Measurements from ENCODE around the gene MED12L.
A peak's percentile ranks its signal among the peaks of the same experiment; 100 is the strongest.

The MED12L gene

DNA sequence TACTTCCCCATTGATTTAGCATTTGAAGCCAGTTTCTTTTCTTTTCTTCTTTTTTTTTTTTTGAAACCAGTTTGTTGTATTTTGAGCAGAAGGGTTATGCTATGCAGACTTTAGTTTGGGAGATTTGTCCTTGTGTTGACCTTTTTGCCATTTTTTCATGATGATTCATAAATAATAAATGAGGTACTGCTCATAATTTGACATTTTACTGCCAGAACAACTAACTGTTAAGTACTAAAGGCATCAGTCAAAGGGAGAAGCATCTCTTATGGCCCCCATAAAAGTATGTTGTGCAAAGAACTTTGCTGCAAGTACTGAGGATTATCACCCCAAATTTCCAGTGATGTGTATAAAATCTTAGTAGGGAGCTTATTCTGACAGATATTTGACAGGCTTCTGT lies 232.8 kb downstream of the MED12L start:
- Mint-ChIP-seq H3K4me1 (ENCODE audit: low read depth) (peaks cover 35% of the 10 kb centered on the region), H3K4me3 (no peak overlapping the region), H3K36me3 (ENCODE audit: low read depth) (no peaks in the 10 kb centered on the region), H3K27me3 (no peaks in the 10 kb centered on the region), H3K9me3 (no peaks in the 10 kb centered on the region), H3K27ac (peak overlapping the region; percentile 56)

DNA sequence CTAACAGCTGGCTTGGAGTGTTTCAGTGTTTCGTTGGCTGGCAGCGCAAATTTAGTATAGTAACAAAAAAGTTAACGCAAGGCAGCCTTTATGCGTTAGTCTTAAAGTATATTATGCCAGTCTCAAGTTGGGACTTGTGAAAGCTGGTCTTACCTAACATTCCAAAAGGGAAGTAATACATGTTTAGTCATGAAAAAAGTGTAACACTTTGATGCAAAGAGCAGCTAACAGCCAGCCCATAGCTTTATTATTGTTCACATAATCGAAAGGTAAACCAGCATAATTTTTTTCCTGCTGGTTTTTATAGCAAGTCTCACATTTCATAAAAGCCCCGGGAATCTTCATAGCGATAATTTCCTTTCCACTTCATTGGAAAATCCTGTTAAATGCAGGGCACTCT lies 233.5 kb downstream of the MED12L start:
- Mint-ChIP-seq H3K9me3 (no peaks in the 10 kb centered on the region), H3K4me1 (ENCODE audit: low read depth) (peaks cover 40% of the 10 kb centered on the region), H3K27ac (no peak overlapping the region), H3K27me3 (no peaks in the 10 kb centered on the region), H3K4me3 (no peak overlapping the region), H3K36me3 (ENCODE audit: low read depth) (no peaks in the 10 kb centered on the region)

DNA sequence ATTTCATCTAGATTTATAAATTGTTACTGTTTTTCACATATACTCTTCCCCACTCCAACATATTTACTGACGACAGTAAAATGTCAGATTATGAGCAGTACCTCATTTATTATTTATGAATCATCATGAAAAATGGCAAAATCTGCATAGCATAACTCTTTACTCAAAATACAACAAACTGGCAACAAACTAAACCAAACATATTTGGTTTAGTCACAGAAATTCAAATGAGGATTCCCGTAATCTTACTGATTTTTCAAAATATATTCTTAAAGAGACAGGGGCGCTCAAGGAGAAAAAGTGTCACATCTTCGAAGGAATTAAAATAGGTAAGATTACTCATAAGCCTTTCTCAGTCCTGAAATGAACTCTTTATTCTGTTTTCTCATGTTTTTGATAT lies 234.2 kb downstream of the MED12L start:
- H3K9me3 Mint-ChIP-seq = no peaks in the 10 kb centered on the region
- no peak overlapping the region for H3K4me3 Mint-ChIP-seq
- no peaks in the 10 kb centered on the region for H3K27me3 Mint-ChIP-seq
- no peak overlapping the region for H3K27ac Mint-ChIP-seq
- peaks cover 40% of the 10 kb centered on the region for H3K4me1 Mint-ChIP-seq (ENCODE audit: low read depth)
- no peaks in the 10 kb centered on the region for H3K36me3 Mint-ChIP-seq (ENCODE audit: low read depth)

- peaks cover 40% of the 10 kb centered on the region for H3K4me1 Mint-ChIP-seq (ENCODE audit: low read depth)
- no peaks in the 10 kb centered on the region for H3K9me3 Mint-ChIP-seq
- no peaks in the 10 kb centered on the region for H3K27me3 Mint-ChIP-seq
- H3K27ac Mint-ChIP-seq = no peak overlapping the region
- no peak overlapping the region for H3K4me3 Mint-ChIP-seq
- no peaks in the 10 kb centered on the region for H3K36me3 Mint-ChIP-seq (ENCODE audit: low read depth)
Observed at GRCh38 chr3:151320131-151320530, 234.7 kb downstream of the MED12L start.

- no peak overlapping the region for H3K4me3 Mint-ChIP-seq
- H3K27ac Mint-ChIP-seq = no peak overlapping the region
- H3K27me3 Mint-ChIP-seq = peaks cover 7% of the 10 kb centered on the region
- H3K9me3 Mint-ChIP-seq = no peaks in the 10 kb centered on the region
- H3K36me3 Mint-ChIP-seq (ENCODE audit: low read depth) = no peaks in the 10 kb centered on the region
- H3K4me1 Mint-ChIP-seq (ENCODE audit: low read depth) = peaks cover 30% of the 10 kb centered on the region
Observed at GRCh38 chr3:151321526-151321925, 236.1 kb downstream of the MED12L start.

- H3K4me3 Mint-ChIP-seq = no peak overlapping the region
- no peaks in the 10 kb centered on the region for H3K36me3 Mint-ChIP-seq (ENCODE audit: low read depth)
- H3K9me3 Mint-ChIP-seq = no peaks in the 10 kb centered on the region
- peaks cover 26% of the 10 kb centered on the region for H3K4me1 Mint-ChIP-seq (ENCODE audit: low read depth)
- peaks cover 7% of the 10 kb centered on the region for H3K27me3 Mint-ChIP-seq
- no peak overlapping the region for H3K27ac Mint-ChIP-seq
Observed at GRCh38 chr3:151322511-151322910, 237.0 kb downstream of the MED12L start.

DNA sequence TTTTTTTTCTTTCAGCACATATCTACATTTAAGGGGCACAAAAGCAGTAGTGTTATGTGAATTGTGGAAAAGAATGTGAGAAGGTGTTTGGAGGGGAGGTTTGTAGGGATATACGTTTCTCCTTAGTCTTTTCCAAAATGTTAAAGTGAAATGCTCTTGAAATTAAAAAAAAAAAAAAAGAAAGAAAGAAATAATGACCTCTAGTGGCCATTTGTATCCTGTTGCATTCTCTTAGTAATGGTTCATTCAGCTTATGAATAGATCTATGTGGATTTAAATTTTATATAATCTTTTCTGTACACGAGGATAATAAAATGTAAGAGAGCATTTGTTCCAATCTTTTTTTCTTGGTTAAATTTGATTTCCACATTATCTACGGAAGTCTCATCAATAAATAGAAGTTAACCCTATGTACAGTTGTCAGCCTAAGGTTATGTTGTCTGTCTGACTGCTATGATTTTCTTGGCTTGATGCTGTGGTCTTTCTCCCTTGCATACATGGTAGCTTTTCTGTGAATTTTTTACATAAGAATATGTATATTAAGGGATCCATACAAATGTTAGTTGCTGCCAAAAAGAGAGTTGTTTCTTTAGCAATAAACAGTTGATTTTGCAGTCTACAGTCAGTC lies 242.2 kb downstream of the MED12L start:
- Mint-ChIP-seq H3K36me3 (ENCODE audit: low read depth) (no peaks in the 10 kb centered on the region), H3K27ac (no peak overlapping the region), H3K4me1 (ENCODE audit: low read depth) (peaks cover 19% of the 10 kb centered on the region), H3K27me3 (peaks cover 17% of the 10 kb centered on the region), H3K9me3 (no peaks in the 10 kb centered on the region), H3K4me3 (no peak overlapping the region)

DNA sequence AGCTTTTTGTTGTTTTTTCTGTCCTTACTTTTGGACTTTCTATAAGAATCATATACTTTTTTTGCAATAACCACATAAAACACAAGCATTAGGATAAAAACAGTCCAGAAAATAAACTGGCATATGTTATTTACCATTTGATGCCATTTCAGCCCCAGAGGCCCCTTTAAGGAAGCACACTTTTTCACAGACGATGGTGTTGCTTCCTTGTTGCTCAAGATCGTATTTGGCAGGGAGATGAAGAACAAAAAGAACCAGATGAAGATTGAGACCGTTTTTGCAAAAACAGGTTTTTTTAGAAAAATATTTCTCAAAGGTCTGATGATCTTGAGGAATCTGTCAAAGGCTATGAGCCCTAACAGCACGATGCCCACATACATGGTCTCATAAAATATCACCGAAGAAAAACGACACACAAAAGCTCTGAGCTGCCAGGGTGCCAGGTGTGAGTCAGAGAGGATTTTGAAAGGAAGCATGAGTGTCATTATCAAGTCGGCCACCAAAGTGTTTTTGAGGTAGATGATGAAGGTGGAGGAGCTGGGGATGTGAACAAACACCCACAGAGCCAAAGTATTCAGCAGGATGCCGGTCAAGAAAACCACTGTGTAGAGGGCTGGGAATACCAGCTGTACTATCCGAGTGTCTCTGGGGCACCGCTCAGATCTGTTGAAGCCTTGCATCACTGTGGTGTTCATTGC lies 243.0 kb downstream of the MED12L start:
- H3K9me3 Mint-ChIP-seq = no peaks in the 10 kb centered on the region
- peak overlapping the region; percentile 61 for H3K4me3 Mint-ChIP-seq

GRCh38 chr3:151329363-151329762 lies 243.9 kb downstream of the MED12L start, which contains the start of gene P2RY13:
TSS of gene P2RY13 (minus strand) at chr3:151329549. CDS start at chr3:151329528, 21 bp downstream.
- no peaks in the 10 kb centered on the region for H3K36me3 Mint-ChIP-seq (ENCODE audit: low read depth)
- H3K4me1 Mint-ChIP-seq (ENCODE audit: low read depth) = peaks cover 10% of the 10 kb centered on the region
- H3K9me3 Mint-ChIP-seq = no peaks in the 10 kb centered on the region
- peaks cover 17% of the 10 kb centered on the region for H3K27me3 Mint-ChIP-seq
- H3K4me3 Mint-ChIP-seq = peak within 1 kb of the TSS; percentile 61
- H3K27ac Mint-ChIP-seq = no peak within 1 kb of the TSS

More for the DNA sequence above, 243.0 kb downstream of the MED12L start:
- H3K27ac Mint-ChIP-seq = no peak overlapping the region
- peaks cover 14% of the 10 kb centered on the region for H3K4me1 Mint-ChIP-seq (ENCODE audit: low read depth)
- H3K27me3 Mint-ChIP-seq = peaks cover 17% of the 10 kb centered on the region
- no peaks in the 10 kb centered on the region for H3K36me3 Mint-ChIP-seq (ENCODE audit: low read depth)

GRCh38 chr3:151330379-151330778 lies 244.9 kb downstream of the MED12L start:
- Mint-ChIP-seq H3K27ac (no peak overlapping the region), H3K27me3 (peaks cover 17% of the 10 kb centered on the region), H3K4me3 (no peak overlapping the region), H3K4me1 (ENCODE audit: low read depth) (peaks cover 10% of the 10 kb centered on the region), H3K9me3 (no peaks in the 10 kb centered on the region), H3K36me3 (ENCODE audit: low read depth) (no peaks in the 10 kb centered on the region)

- H3K4me3 Mint-ChIP-seq = no peak overlapping the region
- no peaks in the 10 kb centered on the region for H3K36me3 Mint-ChIP-seq (ENCODE audit: low read depth)
- H3K27me3 Mint-ChIP-seq = peaks cover 15% of the 10 kb centered on the region
Observed at GRCh38 chr3:151330899-151331298, 245.4 kb downstream of the MED12L start.

GRCh38 chr3:151331696-151332095 lies 246.2 kb downstream of the MED12L start:
- H3K4me1 Mint-ChIP-seq (ENCODE audit: low read depth) = peaks cover 10% of the 10 kb centered on the region
- no peak overlapping the region for H3K4me3 Mint-ChIP-seq
- no peaks in the 10 kb centered on the region for H3K36me3 Mint-ChIP-seq (ENCODE audit: low read depth)
- H3K27me3 Mint-ChIP-seq = peaks cover 10% of the 10 kb centered on the region
- no peaks in the 10 kb centered on the region for H3K9me3 Mint-ChIP-seq
- no peak overlapping the region for H3K27ac Mint-ChIP-seq

More at GRCh38 chr3:151330899-151331298, 245.4 kb downstream of the MED12L start:
- Mint-ChIP-seq H3K4me1 (ENCODE audit: low read depth) (peaks cover 10% of the 10 kb centered on the region), H3K9me3 (no peaks in the 10 kb centered on the region), H3K27ac (no peak overlapping the region)

- H3K27ac Mint-ChIP-seq = no peak overlapping the region
Observed at GRCh38 chr3:151345859-151346258, 260.4 kb downstream of the MED12L start.

DNA sequence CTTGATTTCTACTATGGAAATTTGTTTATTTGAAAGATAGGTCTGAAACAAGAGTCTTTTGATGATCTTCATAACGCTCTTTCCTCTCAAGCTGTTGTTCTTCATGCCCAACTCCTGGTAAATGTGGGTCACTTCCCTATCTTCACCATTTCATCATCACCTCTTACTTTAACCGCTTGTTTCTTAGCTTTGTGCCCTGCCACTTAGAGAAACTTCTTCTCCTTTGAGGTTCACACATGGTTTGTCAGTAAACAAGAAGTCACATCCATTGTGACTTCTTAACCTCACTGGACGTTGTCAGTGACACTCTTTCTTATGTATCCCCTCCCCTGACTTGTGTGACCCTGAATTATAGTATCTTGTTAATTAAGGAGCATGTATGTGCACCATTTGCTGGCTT lies 260.8 kb downstream of the MED12L start:
- Mint-ChIP-seq H3K27me3 (peaks cover 14% of the 10 kb centered on the region), H3K36me3 (ENCODE audit: low read depth) (no peaks in the 10 kb centered on the region), H3K4me3 (no peak overlapping the region), H3K9me3 (no peaks in the 10 kb centered on the region), H3K4me1 (ENCODE audit: low read depth) (peaks cover 20% of the 10 kb centered on the region), H3K27ac (no peak overlapping the region)

More at GRCh38 chr3:151345859-151346258, 260.4 kb downstream of the MED12L start:
- Mint-ChIP-seq H3K27me3 (peaks cover 11% of the 10 kb centered on the region), H3K9me3 (no peaks in the 10 kb centered on the region), H3K4me3 (no peak overlapping the region), H3K4me1 (ENCODE audit: low read depth) (peaks cover 17% of the 10 kb centered on the region), H3K36me3 (ENCODE audit: low read depth) (no peaks in the 10 kb centered on the region)

DNA sequence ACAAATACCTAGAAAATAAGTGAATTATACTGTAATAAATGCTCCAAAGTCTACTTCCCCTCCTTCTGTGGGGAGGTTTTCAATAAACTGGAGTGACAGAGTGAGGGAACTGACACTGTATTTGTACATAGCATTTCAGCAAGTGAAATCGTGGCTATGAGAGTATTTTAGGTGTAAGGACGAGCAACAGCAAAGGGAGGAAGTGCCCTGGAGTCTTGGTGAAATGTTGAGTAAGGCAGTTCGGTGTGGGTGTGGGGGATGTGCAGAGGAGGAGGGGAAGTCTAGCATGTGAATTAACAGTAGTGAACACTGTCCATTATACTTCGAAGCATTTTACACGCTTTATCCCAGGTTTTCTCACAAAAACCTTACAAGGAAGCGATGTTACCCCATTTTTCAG lies 262.0 kb downstream of the MED12L start:
- Mint-ChIP-seq H3K4me3 (no peak overlapping the region), H3K9me3 (no peaks in the 10 kb centered on the region), H3K27me3 (peaks cover 15% of the 10 kb centered on the region), H3K27ac (no peak overlapping the region), H3K36me3 (ENCODE audit: low read depth) (no peaks in the 10 kb centered on the region), H3K4me1 (ENCODE audit: low read depth) (peaks cover 31% of the 10 kb centered on the region)

Measured in stimulated activated naive CD8-positive, alpha-beta T cell treated with anti-CD3 and anti-CD28 coated beads, Interleukin-15, Interleukin-2, amounts not matched to agents 100 ng/mL and 50 ng/mL, for 24 hours (primary cell).